ENCODE data around the gene MYBBP1A.

MYBBP1A gene

GRCh38 chr17:4522661-4523060 is 32.5 kb downstream of the MYBBP1A start:
- no peaks in the 10 kb centered on the region for H3K9me3 Mint-ChIP-seq
- H3K4me3 Mint-ChIP-seq, result no peak overlapping the region
- H3K4me1 Mint-ChIP-seq (ENCODE audit: low read depth), result peaks cover 2% of the 10 kb centered on the region
- H3K27me3 Mint-ChIP-seq (ENCODE audit: low read depth), result peaks cover 13% of the 10 kb centered on the region
- H3K27ac Mint-ChIP-seq, result no peak overlapping the region
- no peaks in the 10 kb centered on the region for H3K36me3 Mint-ChIP-seq (ENCODE audit: low read depth)

GRCh38 chr17:4520894-4521600 is 34.1 kb downstream of the MYBBP1A start:
- no peak overlapping the region for H3K4me3 Mint-ChIP-seq
- H3K4me1 Mint-ChIP-seq (ENCODE audit: low read depth), result peaks cover 2% of the 10 kb centered on the region
- no peaks in the 10 kb centered on the region for H3K36me3 Mint-ChIP-seq (ENCODE audit: low read depth)
- no peaks in the 10 kb centered on the region for H3K9me3 Mint-ChIP-seq
- no peak overlapping the region for H3K27ac Mint-ChIP-seq
- no peaks in the 10 kb centered on the region for H3K27me3 Mint-ChIP-seq (ENCODE audit: low read depth)

GRCh38 chr17:4520060-4520893 is 34.9 kb downstream of the MYBBP1A start:
- H3K27ac Mint-ChIP-seq, result no peak overlapping the region
- no peaks in the 10 kb centered on the region for H3K27me3 Mint-ChIP-seq (ENCODE audit: low read depth)
- H3K36me3 Mint-ChIP-seq (ENCODE audit: low read depth), result no peaks in the 10 kb centered on the region
- no peak overlapping the region for H3K4me3 Mint-ChIP-seq
- no peaks in the 10 kb centered on the region for H3K9me3 Mint-ChIP-seq
- peaks cover 2% of the 10 kb centered on the region for H3K4me1 Mint-ChIP-seq (ENCODE audit: low read depth)

DNA sequence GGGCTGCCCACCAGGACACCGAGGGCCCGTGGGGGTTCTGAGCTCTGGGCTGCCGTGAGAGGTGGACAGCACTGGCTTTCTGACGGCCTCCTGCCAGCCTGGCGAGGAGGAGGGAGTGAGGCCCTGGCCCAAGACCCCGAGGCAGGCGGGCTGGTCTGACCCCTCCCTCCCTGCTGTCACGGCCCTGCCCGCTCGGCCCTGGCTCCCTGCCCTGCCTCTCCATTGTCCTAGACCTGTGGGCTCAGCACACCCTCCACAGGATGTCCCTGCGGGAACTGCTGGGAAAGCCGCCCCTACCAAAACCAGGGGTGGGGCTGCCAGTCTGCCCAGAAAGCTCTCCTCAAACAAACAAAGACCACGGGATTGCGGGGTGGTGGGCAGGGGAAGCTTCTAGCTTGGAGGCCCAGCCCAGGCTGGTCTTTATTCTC is 35.8 kb downstream of the MYBBP1A start:
- Mint-ChIP-seq H3K27me3 (ENCODE audit: low read depth) (no peaks in the 10 kb centered on the region), H3K4me3 (no peak overlapping the region), H3K27ac (no peak overlapping the region), H3K9me3 (no peaks in the 10 kb centered on the region), H3K36me3 (ENCODE audit: low read depth) (no peaks in the 10 kb centered on the region), H3K4me1 (ENCODE audit: low read depth) (peaks cover 2% of the 10 kb centered on the region)

DNA sequence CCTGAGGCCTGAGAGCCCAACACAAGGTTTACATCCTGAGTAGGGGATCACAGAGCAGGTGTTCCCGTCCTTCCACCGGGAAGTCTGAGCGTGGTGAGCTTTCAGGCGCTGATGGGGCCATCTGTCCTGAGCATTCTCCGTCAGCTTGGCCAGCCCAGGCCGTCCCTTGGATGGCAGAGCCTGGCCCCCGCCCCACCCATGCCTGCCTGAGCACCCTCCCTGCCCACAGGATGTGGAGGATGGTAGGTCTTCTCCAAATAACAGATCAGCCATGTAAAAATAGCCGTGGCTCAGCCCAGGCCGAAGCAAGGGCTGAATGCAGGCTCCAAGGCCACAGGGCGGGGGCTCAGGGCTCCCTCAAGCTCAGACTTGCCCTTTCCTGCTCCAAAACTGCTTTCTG is 36.3 kb downstream of the MYBBP1A start:
- Mint-ChIP-seq H3K27ac (no peak overlapping the region), H3K9me3 (no peaks in the 10 kb centered on the region), H3K27me3 (ENCODE audit: low read depth) (no peaks in the 10 kb centered on the region), H3K4me3 (no peak overlapping the region), H3K4me1 (ENCODE audit: low read depth) (peaks cover 2% of the 10 kb centered on the region), H3K36me3 (ENCODE audit: low read depth) (no peaks in the 10 kb centered on the region)

DNA sequence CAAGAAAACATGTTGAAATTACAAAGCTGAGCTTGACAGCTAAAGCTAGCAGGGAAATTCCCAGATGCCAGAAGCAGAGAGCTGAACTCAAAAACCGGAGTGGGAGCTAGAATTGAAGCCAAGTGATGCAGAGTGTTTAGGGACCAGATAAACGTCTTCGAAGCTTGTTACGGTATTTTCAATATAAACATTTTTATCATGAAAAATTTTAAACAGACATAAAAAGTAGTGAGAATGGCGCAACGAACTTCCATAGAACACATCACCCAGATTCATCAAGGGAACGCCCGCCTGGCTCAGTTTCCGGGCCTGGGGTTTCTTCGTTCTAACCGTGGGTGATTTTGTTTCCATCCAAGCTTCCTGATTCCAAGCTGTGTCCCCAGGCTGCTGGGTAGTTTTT is 38.4 kb downstream of the MYBBP1A start:
- peaks cover 2% of the 10 kb centered on the region for H3K4me1 Mint-ChIP-seq (ENCODE audit: low read depth)
- H3K36me3 Mint-ChIP-seq (ENCODE audit: low read depth), result no peaks in the 10 kb centered on the region

DNA sequence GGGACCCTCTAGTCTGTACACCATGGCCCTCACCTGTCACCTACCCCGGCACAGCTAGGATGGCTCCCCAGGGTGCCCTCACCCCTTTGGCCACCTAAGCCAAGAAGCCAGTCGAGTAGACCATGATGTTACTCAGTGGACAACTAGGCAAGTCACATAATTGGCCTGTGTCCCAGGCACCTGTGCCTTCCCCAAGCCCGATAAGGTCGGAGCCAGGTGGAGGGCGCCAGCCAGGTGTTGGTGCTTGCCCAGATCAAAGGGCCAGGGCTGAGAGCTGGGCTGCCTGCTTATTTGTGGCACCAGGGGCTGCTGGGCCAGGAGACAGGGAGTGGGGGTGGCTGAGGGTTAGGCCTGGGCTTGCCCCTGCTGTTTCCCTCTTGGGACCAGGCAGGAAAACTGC is 39.7 kb downstream of the MYBBP1A start:
- H3K9me3 Mint-ChIP-seq, result no peaks in the 10 kb centered on the region
- H3K27ac Mint-ChIP-seq, result no peak overlapping the region
- peaks cover 7% of the 10 kb centered on the region for H3K27me3 Mint-ChIP-seq (ENCODE audit: low read depth)
- peaks cover 5% of the 10 kb centered on the region for H3K4me1 Mint-ChIP-seq (ENCODE audit: low read depth)
- no peak overlapping the region for H3K4me3 Mint-ChIP-seq
- no peaks in the 10 kb centered on the region for H3K36me3 Mint-ChIP-seq (ENCODE audit: low read depth)

More for the DNA sequence above, 38.4 kb downstream of the MYBBP1A start:
- Mint-ChIP-seq H3K27ac (no peak overlapping the region), H3K9me3 (no peaks in the 10 kb centered on the region), H3K27me3 (ENCODE audit: low read depth) (no peaks in the 10 kb centered on the region), H3K4me3 (no peak overlapping the region)

GRCh38 chr17:4514779-4515178 is 40.4 kb downstream of the MYBBP1A start:
- Mint-ChIP-seq H3K9me3 (no peaks in the 10 kb centered on the region), H3K27ac (no peak overlapping the region), H3K4me1 (ENCODE audit: low read depth) (peaks cover 6% of the 10 kb centered on the region), H3K4me3 (no peak overlapping the region), H3K27me3 (ENCODE audit: low read depth) (peaks cover 7% of the 10 kb centered on the region), H3K36me3 (ENCODE audit: low read depth) (no peaks in the 10 kb centered on the region)

DNA sequence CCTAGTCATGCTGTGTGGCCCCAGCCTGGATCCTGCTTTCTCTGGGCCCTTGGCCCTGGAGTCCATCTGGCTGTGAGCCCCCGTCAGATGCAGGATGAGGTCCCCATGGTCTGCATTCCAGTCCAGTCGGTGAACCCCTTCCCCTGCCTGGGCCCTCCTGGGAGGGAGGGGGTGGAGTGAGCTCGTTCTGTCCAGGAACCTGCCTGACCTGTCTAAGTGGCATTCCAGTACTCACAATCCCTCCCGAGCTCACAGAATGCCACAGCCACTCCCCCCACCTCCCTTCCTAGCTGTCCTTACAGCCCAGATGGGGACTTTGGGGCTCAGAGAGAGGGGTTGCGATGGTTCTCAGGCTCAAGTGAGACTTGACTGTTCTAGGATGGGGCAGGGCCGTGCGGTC is 41.0 kb downstream of the MYBBP1A start:
- Mint-ChIP-seq H3K9me3 (no peaks in the 10 kb centered on the region), H3K4me1 (ENCODE audit: low read depth) (peaks cover 12% of the 10 kb centered on the region), H3K27ac (no peak overlapping the region), H3K27me3 (ENCODE audit: low read depth) (peaks cover 7% of the 10 kb centered on the region), H3K36me3 (ENCODE audit: low read depth) (no peaks in the 10 kb centered on the region), H3K4me3 (no peak overlapping the region)

- Mint-ChIP-seq H3K36me3 (ENCODE audit: low read depth) (no peaks in the 10 kb centered on the region), H3K27ac (no peak overlapping the region), H3K9me3 (no peaks in the 10 kb centered on the region), H3K27me3 (ENCODE audit: low read depth) (peaks cover 7% of the 10 kb centered on the region), H3K4me3 (no peak overlapping the region), H3K4me1 (ENCODE audit: low read depth) (peaks cover 19% of the 10 kb centered on the region)
Measured at GRCh38 chr17:4513113-4514032, 41.8 kb downstream of the MYBBP1A start.

- peaks cover 17% of the 10 kb centered on the region for H3K4me1 Mint-ChIP-seq (ENCODE audit: low read depth)
- H3K4me3 Mint-ChIP-seq, result no peak overlapping the region
- H3K9me3 Mint-ChIP-seq, result no peaks in the 10 kb centered on the region
- no peak overlapping the region for H3K27ac Mint-ChIP-seq
- peaks cover 7% of the 10 kb centered on the region for H3K27me3 Mint-ChIP-seq (ENCODE audit: low read depth)
- H3K36me3 Mint-ChIP-seq (ENCODE audit: low read depth), result no peaks in the 10 kb centered on the region
Measured at GRCh38 chr17:4512156-4513112, 42.8 kb downstream of the MYBBP1A start.

DNA sequence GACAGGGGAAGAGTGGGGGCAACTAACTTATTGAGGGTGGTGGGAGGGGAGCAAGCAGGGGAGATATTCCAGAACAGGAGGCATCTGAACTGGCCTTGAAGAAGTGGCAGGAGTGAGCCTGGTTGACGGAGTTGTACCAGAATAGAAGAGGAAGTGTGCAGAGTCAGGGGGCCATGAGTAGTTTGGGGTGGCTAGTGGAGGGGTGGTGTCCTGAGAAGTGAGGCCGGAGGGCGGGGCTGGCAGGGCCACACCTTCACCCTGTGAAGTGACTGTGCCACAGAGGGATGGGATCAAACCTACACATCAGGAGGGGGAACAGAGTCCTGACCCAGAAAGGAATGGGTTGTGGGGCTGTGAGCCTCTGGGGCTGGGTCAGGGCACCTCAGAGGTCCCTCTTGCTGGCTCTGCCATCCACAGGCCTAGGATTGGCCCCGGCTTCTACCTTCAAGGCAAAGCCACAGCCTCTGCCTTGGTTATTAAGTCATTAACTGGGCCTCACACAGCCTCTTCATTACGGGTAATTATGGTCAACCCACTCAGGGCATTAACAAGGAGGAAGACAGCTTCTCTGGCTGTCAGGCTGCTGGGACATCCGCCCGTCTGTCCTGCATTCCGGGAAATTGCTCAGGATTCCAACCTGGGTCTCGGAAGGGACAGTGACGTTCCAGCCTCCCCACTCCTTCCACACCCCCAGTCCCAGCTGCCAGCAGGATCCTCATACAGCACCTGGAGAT is 43.8 kb downstream of the MYBBP1A start:
- Mint-ChIP-seq H3K4me1 (ENCODE audit: low read depth) (peaks cover 17% of the 10 kb centered on the region), H3K4me3 (no peak overlapping the region), H3K27ac (no peak overlapping the region), H3K27me3 (ENCODE audit: low read depth) (peaks cover 7% of the 10 kb centered on the region), H3K36me3 (ENCODE audit: low read depth) (no peaks in the 10 kb centered on the region), H3K9me3 (no peaks in the 10 kb centered on the region)

DNA sequence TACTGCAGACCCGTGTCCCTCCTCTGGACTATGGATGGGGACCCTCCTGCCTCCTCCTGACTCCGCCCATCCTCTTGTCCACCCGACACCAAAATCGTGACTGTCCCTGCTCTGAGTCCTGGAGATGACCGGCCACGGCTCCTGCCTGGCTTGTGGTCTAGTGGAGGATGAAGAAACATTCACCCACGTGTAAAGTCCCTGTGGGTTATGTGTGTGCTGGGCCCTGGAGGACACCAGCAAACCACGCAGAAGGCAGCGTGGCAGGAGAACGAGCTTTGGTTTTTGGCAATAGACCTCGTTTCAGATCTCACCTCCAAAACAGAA is 44.6 kb downstream of the MYBBP1A start:
- H3K27ac Mint-ChIP-seq, result no peak overlapping the region

More for the DNA sequence above, 44.6 kb downstream of the MYBBP1A start:
- Mint-ChIP-seq H3K4me1 (ENCODE audit: low read depth) (peaks cover 17% of the 10 kb centered on the region), H3K4me3 (no peak overlapping the region), H3K9me3 (no peaks in the 10 kb centered on the region), H3K36me3 (ENCODE audit: low read depth) (no peaks in the 10 kb centered on the region), H3K27me3 (ENCODE audit: low read depth) (peaks cover 7% of the 10 kb centered on the region)
